Measurements from ENCODE around the gene PLEKHM3.
"Not testable (repeated sequence)": the region's sequence is repeated elsewhere in the genome, so short reads cannot be mapped to it uniquely, and the experiment has no call there.

The PLEKHM3 gene

GRCh38 chr2:208020253-208020652 is 5.1 kb downstream of the PLEKHM3 start (continued):
- TF ChIP-seq BCL6B (tag by site-specific recombination; IDR thresholded peaks at IDR 0.05) (peak; percentile 56), ZNF776 (tag by site-specific recombination; IDR thresholded peaks at IDR 0.05; ENCODE audit: borderline replicate concordance) (no peak), IKZF3 (tag by site-specific recombination; IDR thresholded peaks at IDR 0.05) (peak; percentile 49; the same call in 1 of the 2 replicates), ZNF514 (tag by site-specific recombination; IDR thresholded peaks at IDR 0.05) (no peak), OSR2 (tag by site-specific recombination; IDR thresholded peaks at IDR 0.05) (peak; percentile 70)
- TF ChIP-seq, protein P1, sequence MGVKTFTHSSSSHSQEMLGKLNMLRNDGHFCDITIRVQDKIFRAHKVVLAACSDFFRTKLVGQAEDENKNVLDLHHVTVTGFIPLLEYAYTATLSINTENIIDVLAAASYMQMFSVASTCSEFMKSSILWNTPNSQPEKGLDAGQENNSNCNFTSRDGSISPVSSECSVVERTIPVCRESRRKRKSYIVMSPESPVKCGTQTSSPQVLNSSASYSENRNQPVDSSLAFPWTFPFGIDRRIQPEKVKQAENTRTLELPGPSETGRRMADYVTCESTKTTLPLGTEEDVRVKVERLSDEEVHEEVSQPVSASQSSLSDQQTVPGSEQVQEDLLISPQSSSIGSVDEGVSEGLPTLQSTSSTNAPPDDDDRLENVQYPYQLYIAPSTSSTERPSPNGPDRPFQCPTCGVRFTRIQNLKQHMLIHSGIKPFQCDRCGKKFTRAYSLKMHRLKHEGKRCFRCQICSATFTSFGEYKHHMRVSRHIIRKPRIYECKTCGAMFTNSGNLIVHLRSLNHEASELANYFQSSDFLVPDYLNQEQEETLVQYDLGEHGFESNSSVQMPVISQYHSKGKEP (tag by site-specific recombination; IDR thresholded peaks at IDR 0.05): peak; percentile 90

- POLR2A ChIA-PET; H3K27ac ChIP-seq (ENCODE audit: extremely low read depth, low read depth, low read length); H3K9me3 ChIP-seq (ENCODE audit: control insufficient read depth, insufficient read depth, low read depth, low read length); H3K36me3 ChIP-seq (ENCODE audit: control insufficient read depth in 2 of 2, insufficient read depth in 1 of 2, low read length in 2 of 2); H3K4me3 ChIP-seq (ENCODE audit: low read depth, low read length); TF ChIP-seq ZNF274 (IDR thresholded peaks at IDR 0.05; ENCODE audit: low read length): not testable (repeated sequence)
- CTCF ChIA-PET: interaction anchor here (1.4 kb wide), 1 partner anchor 23 kb away, joined by 3 read pairs; no protein-coding TSS in a partner anchor
- TF ChIP-seq ZNF274 (tag by site-specific recombination; IDR thresholded peaks at IDR 0.05; ENCODE audit: borderline replicate concordance): peak; percentile 73; the same call in 1 of the 2 replicates
- peaks cover 24% of the 10 kb centered on the region for H3K4me1 ChIP-seq (ENCODE audit: control insufficient read depth, insufficient read depth, low read length)
These were observed 7.1 kb downstream of the PLEKHM3 start for GRCh38 chr2:208018124-208018712.

- POLR2A ChIA-PET: no interaction called here
- no peak overlapping the region for H3K27ac ChIP-seq (ENCODE audit: extremely low read depth, low read depth, low read length)
- TF ChIP-seq ZFHX2 (tag by site-specific recombination; conservative IDR thresholded peaks at IDR 0.05) (peak; percentile 16; the same call in 1 of the 2 replicates), ZNF76 (tag by site-specific recombination; IDR thresholded peaks at IDR 0.05; ENCODE audit: borderline replicate concordance, low read depth) (no peak), ZSCAN18 (tag by site-specific recombination; IDR thresholded peaks at IDR 0.05) (no peak)
- H3K9me3 ChIP-seq (ENCODE audit: control insufficient read depth, insufficient read depth, low read depth, low read length): no peaks in the 10 kb centered on the region
- H3K36me3 ChIP-seq (ENCODE audit: control insufficient read depth in 2 of 2, insufficient read depth in 1 of 2, low read length in 2 of 2): no peaks in the 10 kb centered on the region
- CTCF ChIA-PET: interaction anchor here (1.4 kb wide), 1 partner anchor 23 kb away, joined by 3 read pairs; no protein-coding TSS in a partner anchor
- H3K4me3 ChIP-seq (ENCODE audit: low read depth, low read length): no peak overlapping the region
- H3K4me1 ChIP-seq (ENCODE audit: control insufficient read depth, insufficient read depth, low read length): peaks cover 24% of the 10 kb centered on the region
These were observed 7.6 kb downstream of the PLEKHM3 start for GRCh38 chr2:208017721-208018120.

DNA sequence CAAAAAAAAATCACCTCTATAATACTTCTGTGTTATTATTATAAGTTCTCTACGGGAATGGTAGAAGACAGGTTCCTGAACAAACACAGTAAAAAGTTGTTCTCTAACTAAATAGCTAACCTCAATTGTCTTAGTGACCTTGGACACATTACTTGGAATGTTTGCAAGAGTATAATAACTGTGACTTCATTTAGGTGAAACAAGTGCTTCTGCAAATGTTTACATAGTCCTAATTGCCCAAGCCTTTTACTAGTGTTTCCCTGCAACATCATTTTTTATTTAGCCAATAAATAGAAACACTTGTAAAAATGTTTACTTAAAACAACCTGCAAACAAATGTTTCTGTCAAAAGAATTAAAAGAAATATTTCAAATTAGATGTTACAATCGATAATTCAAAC is 9.9 kb downstream of the PLEKHM3 start:
- H3K4me1 ChIP-seq (ENCODE audit: control insufficient read depth, insufficient read depth, low read length): peaks cover 14% of the 10 kb centered on the region
- no peaks in the 10 kb centered on the region for H3K36me3 ChIP-seq (ENCODE audit: control insufficient read depth in 2 of 2, insufficient read depth in 1 of 2, low read length in 2 of 2)
- CTCF ChIA-PET: interaction anchor here (0.6 kb wide), 2 partner anchors 17 to 43 kb away, joined by 3 read pairs; no protein-coding TSS in a partner anchor
- H3K9me3 ChIP-seq (ENCODE audit: control insufficient read depth, insufficient read depth, low read depth, low read length): no peaks in the 10 kb centered on the region
- no peak overlapping the region for H3K4me3 ChIP-seq (ENCODE audit: low read depth, low read length)
- POLR2A ChIA-PET: no interaction called here
- no peak overlapping the region for H3K27ac ChIP-seq (ENCODE audit: extremely low read depth, low read depth, low read length)
- TF ChIP-seq OVOL3 (tag by site-specific recombination; IDR thresholded peaks at IDR 0.05) (0 out of 2 replicates have a peak, but pooled peaks have one; percentile 34), GFI1B (tag by site-specific recombination; IDR thresholded peaks at IDR 0.05) (no peak), GLI2 (tag by site-specific recombination; IDR thresholded peaks at IDR 0.05; ENCODE audit: borderline replicate concordance, low read depth) (0 out of 2 replicates have a peak, but pooled peaks have one; percentile 41), PRDM10 (tag by site-specific recombination; IDR thresholded peaks at IDR 0.05) (no peak), ZNF174 (tag by site-specific recombination; IDR thresholded peaks at IDR 0.05) (no peak), BCL6B (tag by site-specific recombination; IDR thresholded peaks at IDR 0.05) (no peak)
- TF ChIP-seq, protein P2, sequence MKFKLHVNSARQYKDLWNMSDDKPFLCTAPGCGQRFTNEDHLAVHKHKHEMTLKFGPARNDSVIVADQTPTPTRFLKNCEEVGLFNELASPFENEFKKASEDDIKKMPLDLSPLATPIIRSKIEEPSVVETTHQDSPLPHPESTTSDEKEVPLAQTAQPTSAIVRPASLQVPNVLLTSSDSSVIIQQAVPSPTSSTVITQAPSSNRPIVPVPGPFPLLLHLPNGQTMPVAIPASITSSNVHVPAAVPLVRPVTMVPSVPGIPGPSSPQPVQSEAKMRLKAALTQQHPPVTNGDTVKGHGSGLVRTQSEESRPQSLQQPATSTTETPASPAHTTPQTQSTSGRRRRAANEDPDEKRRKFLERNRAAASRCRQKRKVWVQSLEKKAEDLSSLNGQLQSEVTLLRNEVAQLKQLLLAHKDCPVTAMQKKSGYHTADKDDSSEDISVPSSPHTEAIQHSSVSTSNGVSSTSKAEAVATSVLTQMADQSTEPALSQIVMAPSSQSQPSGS (tag by site-specific recombination; IDR thresholded peaks at IDR 0.05; ENCODE audit: low read depth): 0 out of 2 replicates have a peak, but pooled peaks have one; percentile 17
